ENCODE data around the gene SPDL1. TPM values are rescaled to one million over a fixed set of nuclear protein-coding genes. Genes with fewer than 3 reads are reported as not detected.

Gene SPDL1
- total and polyA plus RNA-seq, 4 donors = 0.89 to 11.5 (median 3.0) TPM

- TF ChIP-seq REST (IDR thresholded peaks at IDR 0.05) = no peak
- TF ChIP-seq TAF1 (conservative IDR thresholded peaks at IDR 0.05) = no peak
Observed at GRCh38 chr5:169581580-169582227, 1.9 kb upstream of the SPDL1 start (continued).

GRCh38 chr5:169583101-169583423, 511 bp upstream of the SPDL1 start:
- no peaks in the 10 kb centered on the region for H3K36me3 ChIP-seq (ENCODE audit: control insufficient read depth in 4 of 4, insufficient read depth in 3 of 4, low read depth in 1 of 4, low read length in 3 of 4)
- H3K9ac ChIP-seq (ENCODE audit: low read depth in 1 of 2, low read length in 2 of 2) = peak overlapping the region; percentile 8 to 72
- DNase-seq (ENCODE audit: low spot score) = no peak
- no peaks in the 10 kb centered on the region for H3K27me3 ChIP-seq (ENCODE audit: control insufficient read depth in 4 of 4, insufficient read depth in 4 of 4, low read length in 3 of 4)
- no peaks in the 10 kb centered on the region for H3K9me3 ChIP-seq (ENCODE audit: control insufficient read depth in 4 of 4, low read length in 3 of 4)
- 5% methylated on average over 7 of the region's 7 CpGs for WGBS
- H3K4me1 ChIP-seq (ENCODE audit: control insufficient read depth in 4 of 4, insufficient read depth in 4 of 4, low read length in 3 of 4) = peaks cover 0 to 11% (median 4%) of the 10 kb centered on the region in 4 donors
- peak overlapping the region in 1 of 2 donors; percentile 25 for H3K27ac ChIP-seq (ENCODE audit: low read depth in 1 of 2, low read length in 2 of 2)
- peak overlapping the region; percentile 70 to 80 (median 80) for H3K4me3 ChIP-seq (ENCODE audit: low read depth in 1 of 3, low read length in 3 of 3)
- TF ChIP-seq SP1 (IDR thresholded peaks at IDR 0.05) (no peak), REST (IDR thresholded peaks at IDR 0.05) (no peak)

GRCh38 chr5:169584998-169585451, 1.5 kb downstream of the SPDL1 start:
- Histone ChIP-seq H3K9ac (ENCODE audit: low read depth in 1 of 2, low read length in 2 of 2) (no peak overlapping the region), H3K27ac (ENCODE audit: low read depth in 1 of 2, low read length in 2 of 2) (no peak overlapping the region), H3K4me1 (ENCODE audit: control insufficient read depth in 4 of 4, insufficient read depth in 4 of 4, low read length in 3 of 4) (peaks cover 0 to 11% (median 4%) of the 10 kb centered on the region in 4 donors), H3K36me3 (ENCODE audit: control insufficient read depth in 4 of 4, insufficient read depth in 3 of 4, low read depth in 1 of 4, low read length in 3 of 4) (no peaks in the 10 kb centered on the region), H3K4me3 (ENCODE audit: low read depth in 1 of 3, low read length in 3 of 3) (no peak overlapping the region), H3K27me3 (ENCODE audit: control insufficient read depth in 4 of 4, insufficient read depth in 4 of 4, low read length in 3 of 4) (no peaks in the 10 kb centered on the region), H3K9me3 (ENCODE audit: control insufficient read depth in 4 of 4, low read length in 3 of 4) (no peaks in the 10 kb centered on the region)
- 75% methylated on average over 5 of the region's 5 CpGs for WGBS
- DNase-seq (ENCODE audit: low spot score) = no peak
- TF ChIP-seq NR2F2 (IDR thresholded peaks at IDR 0.05) (no peak), YY1 (IDR thresholded peaks at IDR 0.05) (no peak), RAD21 (IDR thresholded peaks at IDR 0.05) (no peak), TAF1 (conservative IDR thresholded peaks at IDR 0.05) (no peak), ZBTB33 (IDR thresholded peaks at IDR 0.05) (no peak), REST (IDR thresholded peaks at IDR 0.05) (no peak), JUND (IDR thresholded peaks at IDR 0.05) (no peak), HNF4G (IDR thresholded peaks at IDR 0.05) (no peak)

Measured in liver (tissue), 9 donors.